Measurements from ENCODE around the gene EBF4.

DNA sequence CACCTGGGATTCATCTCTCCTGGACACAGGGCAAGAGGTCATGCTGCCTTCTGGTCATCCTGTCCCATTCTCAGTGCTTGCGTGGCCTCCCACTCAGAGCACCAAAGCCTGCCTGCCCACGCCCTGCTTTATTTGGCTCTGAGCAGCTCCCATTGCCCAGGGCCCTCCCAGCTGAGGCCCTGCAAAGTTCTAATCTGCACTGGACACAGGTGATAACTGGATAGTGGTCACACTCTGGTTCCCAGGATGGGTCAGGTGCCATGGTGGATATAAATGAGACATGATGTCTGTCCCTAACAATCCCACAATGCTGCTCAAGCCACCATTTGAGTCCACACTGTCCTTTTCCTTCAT, 68.3 kb downstream of the EBF4 start:
- TF ChIP-seq POLR2AphosphoS5 (IDR thresholded peaks at IDR 0.05; ENCODE audit: low read depth, low read length) (no peak), POLR2A (IDR thresholded peaks at IDR 0.05; ENCODE audit: low read depth, low read length) (no peak)
